ENCODE results near the gene PAAF1. TPM values are rescaled to one million over a fixed set of nuclear protein-coding genes. Genes with fewer than 3 reads are reported as not detected.
"Not testable (repeated sequence)": the region's sequence is repeated elsewhere in the genome, so short reads cannot be mapped to it uniquely, and the experiment has no call there.

Gene PAAF1
- total RNA-seq, 2 donors from 2014 or later: 11.4 to 14.8 TPM

DNA sequence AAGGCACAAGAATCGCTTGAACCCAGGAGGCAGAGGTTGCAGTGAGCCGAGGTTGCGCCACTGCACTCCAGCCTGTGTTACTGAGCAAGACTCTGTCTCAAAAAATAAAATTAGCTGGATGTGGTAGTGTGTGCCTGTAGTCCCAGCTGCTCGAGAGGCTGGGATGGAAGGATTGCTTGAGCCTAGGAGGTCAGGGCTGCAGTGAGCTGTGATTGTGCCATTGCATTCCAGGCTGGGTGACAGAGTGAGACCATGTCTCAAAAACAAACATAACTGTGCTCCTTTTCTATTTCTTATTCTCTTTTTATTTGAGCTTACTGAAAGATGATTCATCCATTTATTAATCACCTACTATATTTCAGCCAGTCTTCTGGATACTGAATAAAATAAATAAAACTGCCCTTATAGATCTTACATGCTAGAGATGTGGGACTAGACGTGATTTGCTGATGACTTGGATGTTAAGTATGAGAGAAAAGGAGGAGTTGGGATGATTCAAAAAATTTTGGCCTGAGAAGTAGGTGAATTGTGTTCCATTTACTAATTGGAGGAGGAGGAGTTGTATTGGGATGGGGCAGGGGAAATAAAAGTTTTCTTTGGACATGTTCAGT is 18.0 kb downstream of the PAAF1 start:
- Mint-ChIP-seq H3K27me3 (no peaks in the 10 kb centered on the region), H3K4me3 (no peak overlapping the region), H3K4me1 (peaks cover 2% of the 10 kb centered on the region), H3K27ac (no peak overlapping the region), H3K36me3 (ENCODE audit: low read depth) (peaks cover 8% of the 10 kb centered on the region)
- DNase-seq (no peak), ATAC-seq (no peak)
- H3K9me3 ChIP-seq (ENCODE audit: control insufficient read depth, low read length, poor library complexity, severe bottlenecking): no peaks in the 10 kb centered on the region

DNA sequence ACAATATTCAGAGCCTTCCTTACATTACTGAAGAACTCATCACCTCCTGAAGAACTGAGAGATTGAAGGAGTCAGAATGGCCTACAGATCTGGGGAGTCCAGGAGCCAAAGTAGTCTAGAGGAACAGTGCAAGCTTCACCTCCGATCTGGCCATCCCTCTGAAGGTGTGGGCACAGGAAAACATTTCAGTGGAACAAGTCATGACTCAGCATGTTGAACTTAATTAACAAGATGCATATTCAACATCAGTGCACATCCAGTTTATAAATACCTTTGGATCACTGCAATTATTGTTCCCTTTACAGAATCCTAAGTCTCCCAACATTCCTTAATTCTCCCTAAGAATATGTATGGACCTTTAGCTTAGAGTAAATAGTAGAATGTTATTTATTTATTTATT is 25.5 kb downstream of the PAAF1 start:
- no peak overlapping the region for H3K4me3 Mint-ChIP-seq
- ATAC-seq (no peak), DNase-seq (no peak)
- H3K4me1 Mint-ChIP-seq: no peaks in the 10 kb centered on the region
- H3K27ac Mint-ChIP-seq: no peak overlapping the region
- peaks cover 6% of the 10 kb centered on the region for H3K36me3 Mint-ChIP-seq (ENCODE audit: low read depth)
- H3K27me3 Mint-ChIP-seq: no peaks in the 10 kb centered on the region
- no peaks in the 10 kb centered on the region for H3K9me3 ChIP-seq (ENCODE audit: control insufficient read depth, low read length, poor library complexity, severe bottlenecking)

DNA sequence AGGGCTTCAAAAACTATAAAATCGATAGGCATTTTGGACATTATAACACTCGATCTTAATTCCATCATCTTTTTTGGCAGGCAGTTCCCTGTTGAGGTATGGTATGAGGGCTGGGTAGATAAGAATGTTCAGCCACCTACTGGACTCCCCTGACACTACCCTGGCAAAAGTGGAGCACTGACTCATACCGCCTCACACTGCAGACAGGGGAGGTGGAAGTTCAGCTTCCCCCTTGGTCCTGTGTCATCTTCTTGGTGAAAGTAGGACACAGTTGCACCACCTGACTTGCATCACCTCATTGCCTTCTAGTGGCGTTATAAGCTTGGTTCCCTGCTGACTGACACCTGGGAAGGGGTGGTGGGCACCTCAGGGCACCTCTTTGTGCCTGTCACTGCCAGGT is 30.4 kb downstream of the PAAF1 start:
- Mint-ChIP-seq H3K27me3 (no peaks in the 10 kb centered on the region), H3K27ac (peak overlapping the region; percentile 4), H3K36me3 (ENCODE audit: low read depth) (peaks cover 12% of the 10 kb centered on the region), H3K4me3 (no peak overlapping the region), H3K4me1 (peaks cover 7% of the 10 kb centered on the region)
- ATAC-seq: peak; percentile 77
- H3K9me3 ChIP-seq (ENCODE audit: control insufficient read depth, low read length, poor library complexity, severe bottlenecking): no peaks in the 10 kb centered on the region
- DNase-seq: no peak

DNA sequence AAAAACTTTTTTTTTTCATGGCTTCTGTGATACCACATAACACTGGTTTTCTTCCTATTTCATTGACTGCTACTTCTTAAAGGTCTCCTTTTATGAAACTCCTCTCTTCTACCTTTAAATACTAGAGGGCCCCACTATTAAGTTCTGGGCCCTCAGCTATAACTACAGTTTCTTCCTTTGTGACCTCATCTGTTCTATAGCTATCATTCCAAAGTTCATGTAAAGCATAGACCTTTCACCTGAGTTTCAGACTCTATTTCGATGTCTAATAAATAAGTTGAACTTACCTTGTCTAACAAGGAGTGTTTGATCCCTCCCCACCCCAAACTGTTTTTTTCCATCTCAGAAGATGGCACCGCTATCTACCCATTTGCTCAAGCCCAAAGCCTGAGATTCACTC is 35.2 kb downstream of the PAAF1 start:
- H3K36me3 Mint-ChIP-seq (ENCODE audit: low read depth): peaks cover 21% of the 10 kb centered on the region
- peak overlapping the region; percentile 77 for H3K27ac Mint-ChIP-seq
- H3K4me3 Mint-ChIP-seq: no peak overlapping the region
- H3K27me3 Mint-ChIP-seq: no peaks in the 10 kb centered on the region
- H3K9me3 ChIP-seq (ENCODE audit: control insufficient read depth, low read length, poor library complexity, severe bottlenecking): no peaks in the 10 kb centered on the region
- H3K4me1 Mint-ChIP-seq: peaks cover 12% of the 10 kb centered on the region
- no peak for ATAC-seq
- no peak for DNase-seq

DNA sequence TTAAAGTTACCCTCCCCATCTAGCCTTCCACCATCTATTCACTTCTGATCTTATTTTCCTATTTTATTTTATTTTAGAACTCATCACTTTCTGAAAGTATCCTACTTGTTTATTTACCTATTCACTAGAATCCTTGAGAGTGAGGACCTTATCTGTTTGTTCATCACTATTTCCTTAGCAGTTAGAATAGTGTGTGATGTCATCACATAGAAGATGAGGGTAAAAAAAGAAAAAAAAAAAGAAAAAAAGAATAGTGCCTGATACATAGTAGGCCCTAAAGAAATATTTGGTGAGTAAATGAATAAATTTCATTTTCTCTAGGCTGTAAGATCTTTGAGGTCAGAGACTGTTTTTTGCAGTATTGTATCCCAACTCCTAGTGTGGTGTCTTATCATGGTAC is 36.7 kb downstream of the PAAF1 start:
- ATAC-seq: no peak

DNA sequence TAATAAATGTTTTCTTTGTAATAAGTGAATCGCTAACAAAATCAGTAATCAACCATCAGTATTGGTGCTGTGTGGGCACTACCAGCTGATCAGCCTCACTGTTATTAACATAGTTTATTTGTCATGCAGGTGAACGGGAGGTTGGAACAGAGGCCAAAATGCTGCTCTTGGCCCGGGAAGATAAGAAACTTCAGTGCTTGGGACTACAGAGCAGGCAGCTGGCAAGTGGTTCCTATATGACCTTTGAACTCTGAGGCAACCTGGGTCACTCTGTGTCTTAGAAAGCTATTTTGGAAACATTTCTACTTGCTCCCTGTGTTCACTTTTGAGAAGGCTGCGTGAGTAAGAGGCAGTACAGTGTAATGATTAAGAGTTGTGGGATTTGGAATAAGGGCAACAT is 37.5 kb downstream of the PAAF1 start:
- DNase-seq (no peak), ATAC-seq (no peak)
- H3K4me1 Mint-ChIP-seq: peaks cover 12% of the 10 kb centered on the region
- H3K36me3 Mint-ChIP-seq (ENCODE audit: low read depth): peaks cover 24% of the 10 kb centered on the region
- no peaks in the 10 kb centered on the region for H3K9me3 ChIP-seq (ENCODE audit: control insufficient read depth, low read length, poor library complexity, severe bottlenecking)
- H3K27ac Mint-ChIP-seq: no peak overlapping the region
- no peaks in the 10 kb centered on the region for H3K27me3 Mint-ChIP-seq
- no peak overlapping the region for H3K4me3 Mint-ChIP-seq

More for the DNA sequence above, 36.7 kb downstream of the PAAF1 start:
- no peaks in the 10 kb centered on the region for H3K27me3 Mint-ChIP-seq
- H3K4me1 Mint-ChIP-seq: peaks cover 12% of the 10 kb centered on the region
- no peak overlapping the region for H3K27ac Mint-ChIP-seq
- H3K36me3 Mint-ChIP-seq (ENCODE audit: low read depth): peaks cover 21% of the 10 kb centered on the region
- H3K4me3 Mint-ChIP-seq: no peak overlapping the region
- no peak for DNase-seq
- H3K9me3 ChIP-seq (ENCODE audit: control insufficient read depth, low read length, poor library complexity, severe bottlenecking): no peaks in the 10 kb centered on the region

DNA sequence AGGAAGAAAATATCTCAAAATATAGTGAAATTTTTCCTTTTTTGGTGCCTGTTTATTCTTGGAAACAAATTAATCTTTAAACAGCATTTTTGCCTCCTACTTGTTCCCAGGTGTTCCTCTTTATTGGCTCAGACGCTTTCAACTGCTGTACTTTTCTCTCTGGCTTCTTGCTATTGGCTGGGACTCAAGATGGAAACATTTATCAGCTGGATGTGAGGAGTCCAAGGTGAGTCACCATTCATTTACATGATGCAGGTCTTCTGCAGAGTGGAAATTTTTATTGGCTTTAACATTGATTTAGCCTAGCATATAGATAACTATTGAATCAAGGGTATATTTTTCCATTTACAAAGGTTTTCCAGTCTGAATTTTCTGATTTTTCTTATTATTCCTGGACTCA is 39.6 kb downstream of the PAAF1 start:
- DNase-seq (no peak), ATAC-seq (no peak)
- peaks cover 19% of the 10 kb centered on the region for H3K36me3 Mint-ChIP-seq (ENCODE audit: low read depth)
- peaks cover 9% of the 10 kb centered on the region for H3K4me1 Mint-ChIP-seq
- no peaks in the 10 kb centered on the region for H3K27me3 Mint-ChIP-seq
- no peak overlapping the region for H3K4me3 Mint-ChIP-seq
- no peak overlapping the region for H3K27ac Mint-ChIP-seq
- no peaks in the 10 kb centered on the region for H3K9me3 ChIP-seq (ENCODE audit: control insufficient read depth, low read length, poor library complexity, severe bottlenecking)

DNA sequence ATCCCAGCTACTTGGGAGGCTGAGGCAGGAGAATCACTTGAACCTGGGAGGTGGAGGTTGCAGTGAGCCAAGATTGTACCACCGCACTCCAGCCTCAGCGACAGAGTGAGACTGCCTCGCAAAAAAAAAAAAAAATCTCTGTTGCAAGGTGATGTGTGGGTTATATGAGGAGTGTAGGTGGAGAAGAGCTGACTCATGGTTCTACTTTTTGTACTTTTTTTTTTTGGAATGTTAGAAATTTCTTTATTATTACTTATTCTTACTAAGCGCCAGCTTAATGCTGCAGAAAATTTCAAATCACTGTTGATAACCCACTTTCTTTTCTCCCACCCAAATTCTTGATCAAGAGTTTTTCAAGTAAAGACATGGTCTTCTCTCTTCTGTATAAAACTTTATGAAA is 44.4 kb downstream of the PAAF1 start:
- Mint-ChIP-seq H3K27me3 (no peaks in the 10 kb centered on the region), H3K4me1 (no peaks in the 10 kb centered on the region), H3K4me3 (no peak overlapping the region), H3K27ac (no peak overlapping the region), H3K36me3 (ENCODE audit: low read depth) (peaks cover 9% of the 10 kb centered on the region)
- no peak for DNase-seq
- ATAC-seq: no peak
- H3K9me3 ChIP-seq (ENCODE audit: control insufficient read depth, low read length, poor library complexity, severe bottlenecking): no peaks in the 10 kb centered on the region

DNA sequence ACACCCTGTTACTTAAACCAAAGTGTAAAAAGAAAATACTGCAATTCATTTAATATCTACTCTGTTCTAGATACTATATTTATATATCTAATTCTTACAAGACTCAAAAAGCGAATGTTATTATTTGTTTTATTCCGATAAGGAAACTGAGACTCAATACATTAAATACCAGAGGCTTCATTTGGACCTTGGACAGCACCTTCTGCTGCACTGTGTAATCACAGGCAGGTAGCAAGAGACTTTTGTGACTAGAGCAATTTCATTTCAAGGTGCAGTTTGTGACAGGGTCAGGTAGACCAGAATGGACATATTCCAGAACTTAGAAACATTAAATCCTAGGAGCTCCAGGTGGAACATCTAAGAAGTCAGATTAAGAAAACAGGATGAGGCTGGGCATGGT is 52.6 kb downstream of the PAAF1 start:
- ATAC-seq: no peak

DNA sequence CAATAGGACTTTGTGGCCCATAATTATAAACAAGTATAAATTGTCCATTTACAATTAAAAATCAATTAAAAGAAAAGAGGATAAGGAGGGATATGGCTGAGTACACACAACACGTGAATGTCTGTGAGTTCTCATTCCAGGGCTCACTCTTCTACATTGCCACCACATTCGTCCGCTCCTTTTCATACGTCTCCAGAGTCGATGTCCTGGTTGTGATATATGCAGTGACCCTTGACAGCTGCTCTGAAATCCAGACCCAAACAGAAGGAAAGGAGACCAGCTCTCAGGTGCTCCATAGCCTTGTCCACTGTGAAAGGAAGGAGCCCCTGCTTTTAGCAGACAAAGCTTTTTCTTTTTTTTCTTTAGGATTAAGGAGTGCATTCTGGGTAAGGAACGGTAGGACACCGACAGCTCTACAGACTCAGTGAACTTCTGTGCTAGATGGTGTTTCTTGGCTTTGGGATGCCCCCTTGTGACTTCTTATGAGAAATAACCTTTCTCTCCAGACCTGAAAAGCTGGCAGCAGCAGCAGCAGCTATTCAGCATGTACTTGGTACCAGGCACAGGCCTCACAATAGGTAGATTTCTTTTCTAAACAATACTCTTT is 54.3 kb downstream of the PAAF1 start:
- Mint-ChIP-seq H3K4me1 (no peaks in the 10 kb centered on the region), H3K27ac (no peak overlapping the region), H3K36me3 (ENCODE audit: low read depth) (peaks cover 4% of the 10 kb centered on the region), H3K4me3 (no peak overlapping the region), H3K27me3 (no peaks in the 10 kb centered on the region)
- DNase-seq (no peak), ATAC-seq (no peak)
- no peaks in the 10 kb centered on the region for H3K9me3 ChIP-seq (ENCODE audit: control insufficient read depth, low read length, poor library complexity, severe bottlenecking)

More for the DNA sequence above, 52.6 kb downstream of the PAAF1 start:
- Mint-ChIP-seq H3K4me1 (no peaks in the 10 kb centered on the region), H3K27me3 (no peaks in the 10 kb centered on the region), H3K4me3 (no peak overlapping the region), H3K36me3 (ENCODE audit: low read depth) (peaks cover 4% of the 10 kb centered on the region), H3K27ac (peak overlapping the region; percentile 3)
- no peaks in the 10 kb centered on the region for H3K9me3 ChIP-seq (ENCODE audit: control insufficient read depth, low read length, poor library complexity, severe bottlenecking)
- DNase-seq: no peak

DNA sequence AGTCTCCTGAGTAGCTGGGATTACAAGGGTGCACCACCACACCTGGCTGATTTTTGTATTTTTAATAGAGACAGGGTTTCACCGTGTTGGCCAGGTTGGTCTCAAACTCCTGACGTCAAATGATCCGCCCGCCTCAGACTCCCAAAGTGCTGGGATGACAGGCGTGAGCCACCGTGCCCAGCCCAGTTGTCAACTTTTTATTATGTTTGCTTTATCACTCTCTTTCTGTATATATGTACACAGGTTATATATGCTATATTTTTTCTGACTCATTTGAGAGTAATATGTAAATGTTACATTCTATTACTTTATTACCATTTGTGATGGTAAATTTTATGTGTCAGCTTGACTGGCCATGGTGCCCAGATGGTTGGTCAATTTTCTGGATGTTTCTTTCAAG is 55.2 kb downstream of the PAAF1 start:
- no peaks in the 10 kb centered on the region for H3K4me1 Mint-ChIP-seq
- H3K27me3 Mint-ChIP-seq: no peaks in the 10 kb centered on the region
- ATAC-seq (no peak), DNase-seq (no peak)
- no peak overlapping the region for H3K27ac Mint-ChIP-seq
- peaks cover 4% of the 10 kb centered on the region for H3K36me3 Mint-ChIP-seq (ENCODE audit: low read depth)
- H3K9me3 ChIP-seq (ENCODE audit: control insufficient read depth, low read length, poor library complexity, severe bottlenecking): no peaks in the 10 kb centered on the region
- H3K4me3 Mint-ChIP-seq: no peak overlapping the region

DNA sequence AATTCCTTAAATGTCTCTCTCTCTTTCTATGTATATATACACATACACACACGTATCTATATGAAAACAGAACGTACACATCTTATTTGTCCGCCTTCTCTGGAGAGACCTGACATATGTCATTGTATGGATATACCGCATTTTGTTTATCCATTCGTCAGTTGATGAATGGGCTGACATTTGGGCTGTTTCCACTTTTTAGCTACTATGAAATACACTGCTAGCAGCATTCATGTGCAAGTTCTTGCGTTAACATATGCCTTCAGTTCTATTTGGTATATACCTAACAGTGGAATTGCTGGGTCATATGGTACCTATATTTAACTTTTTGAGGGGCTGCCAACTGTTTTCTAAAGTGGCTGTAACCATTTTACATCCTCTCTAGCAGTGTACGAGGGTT is 56.0 kb downstream of the PAAF1 start:
- Mint-ChIP-seq H3K36me3 (ENCODE audit: low read depth) (peaks cover 4% of the 10 kb centered on the region), H3K27ac (no peak overlapping the region), H3K4me3 (no peak overlapping the region), H3K27me3 (no peaks in the 10 kb centered on the region), H3K4me1 (no peaks in the 10 kb centered on the region)
- ATAC-seq (no peak), DNase-seq (no peak)
- no peaks in the 10 kb centered on the region for H3K9me3 ChIP-seq (ENCODE audit: control insufficient read depth, low read length, poor library complexity, severe bottlenecking)

DNA sequence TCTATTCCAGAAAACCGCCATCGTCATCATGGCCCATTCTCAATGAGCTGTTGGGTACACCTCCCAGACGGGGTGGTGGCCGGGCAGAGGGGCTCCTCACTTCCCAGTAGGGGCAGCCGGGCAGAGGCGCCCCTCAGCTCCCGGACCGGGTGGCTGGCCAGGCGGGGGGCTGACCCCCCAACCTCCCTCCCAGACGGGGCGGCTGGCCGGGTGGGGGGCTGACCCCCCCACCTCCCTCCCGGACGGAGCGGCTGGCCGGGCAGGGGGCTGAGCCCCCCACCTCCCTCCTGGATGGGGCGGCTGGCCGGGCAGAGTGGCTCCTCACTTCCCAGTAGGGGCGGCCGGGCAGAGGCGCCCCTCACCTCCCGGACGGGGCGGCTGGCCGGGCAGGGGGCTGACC is 59.2 kb downstream of the PAAF1 start:
- not testable (repeated sequence) for H3K4me3 Mint-ChIP-seq; H3K27ac Mint-ChIP-seq; H3K36me3 Mint-ChIP-seq (ENCODE audit: low read depth); H3K9me3 ChIP-seq (ENCODE audit: control insufficient read depth, low read length, poor library complexity, severe bottlenecking); H3K27me3 Mint-ChIP-seq; DNase-seq; H3K4me1 Mint-ChIP-seq; ATAC-seq

DNA sequence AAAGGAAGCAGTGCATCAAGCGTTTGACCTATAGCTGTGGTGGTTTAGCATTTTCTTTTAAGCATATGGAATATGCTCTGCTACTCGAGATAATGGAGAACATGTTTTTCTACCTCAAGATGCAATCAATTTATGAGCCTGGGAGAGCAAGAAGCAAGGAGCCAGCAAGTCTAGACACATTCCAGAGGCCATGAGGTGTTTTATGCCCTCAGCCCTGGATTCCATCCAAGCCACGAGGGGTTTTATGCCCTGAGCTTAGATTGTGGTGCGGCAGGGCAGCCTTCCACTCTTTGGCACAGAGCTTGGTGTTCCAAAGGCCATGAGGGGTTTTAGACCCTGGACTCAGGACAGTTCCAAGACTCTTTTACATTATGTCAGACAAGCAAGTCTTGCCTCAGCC is 62.3 kb downstream of the PAAF1 start:
- DNase-seq (no peak), ATAC-seq (no peak)
- H3K36me3 Mint-ChIP-seq (ENCODE audit: low read depth): peaks cover 5% of the 10 kb centered on the region
- no peaks in the 10 kb centered on the region for H3K4me1 Mint-ChIP-seq
- H3K4me3 Mint-ChIP-seq: no peak overlapping the region
- no peak overlapping the region for H3K27ac Mint-ChIP-seq
- no peaks in the 10 kb centered on the region for H3K9me3 ChIP-seq (ENCODE audit: control insufficient read depth, low read length, poor library complexity, severe bottlenecking)
- no peaks in the 10 kb centered on the region for H3K27me3 Mint-ChIP-seq
